ENCODE measurements around the gene PHPT1. TPM values are rescaled to one million over a fixed set of nuclear protein-coding genes. Genes with fewer than 3 reads are reported as not detected.

The PHPT1 gene
- total and polyA plus RNA-seq, 2 of the 8 experiments (the other 6 are each of a cell fraction or from before 2014, with no cell fraction given) = 109 to 226 TPM

DNA sequence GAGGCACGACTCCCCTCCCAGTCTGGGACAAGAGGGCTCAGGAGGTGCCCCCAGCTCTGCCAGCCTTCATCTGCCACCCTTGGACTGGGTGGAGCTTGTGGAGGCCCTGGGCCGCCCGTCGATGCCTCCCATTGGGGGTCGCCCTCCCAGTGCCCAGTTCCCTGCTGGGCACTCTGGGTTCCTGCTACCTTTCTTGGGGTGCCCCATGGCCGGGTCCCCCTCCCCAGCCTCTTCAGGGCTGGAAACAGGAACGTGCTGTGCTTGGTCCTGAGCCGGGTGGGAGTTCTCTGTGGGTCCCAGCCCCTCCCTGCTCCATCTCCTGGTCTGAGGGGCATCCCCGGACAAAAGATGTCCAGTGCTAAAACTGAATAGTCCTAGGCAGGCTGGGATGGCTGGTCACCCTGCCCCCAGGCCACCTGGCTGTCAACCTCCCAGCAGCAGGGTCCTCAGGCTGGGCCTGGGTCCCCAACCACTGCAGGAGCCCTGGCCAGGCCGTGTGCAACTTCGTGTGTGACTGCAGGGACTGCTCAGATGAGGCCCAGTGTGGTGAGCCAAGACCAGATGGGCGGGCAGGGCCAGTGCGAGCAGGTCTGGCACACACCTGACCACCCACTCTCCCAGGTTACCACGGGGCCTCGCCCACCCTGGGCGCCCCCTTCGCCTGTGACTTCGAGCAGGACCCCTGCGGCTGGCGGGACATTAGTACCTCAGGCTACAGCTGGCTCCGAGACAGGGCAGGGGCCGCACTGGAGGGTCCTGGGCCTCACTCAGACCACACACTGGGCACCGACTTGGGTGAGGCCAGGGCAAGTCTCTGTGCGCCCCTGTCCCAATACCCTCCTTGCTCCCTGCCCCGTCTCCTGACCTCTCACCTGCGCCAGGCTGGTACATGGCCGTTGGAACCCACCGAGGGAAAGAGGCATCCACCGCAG is 3.7 kb downstream of the PHPT1 start:
- TF ChIP-seq POLR2AphosphoS5 (IDR thresholded peaks at IDR 0.05; ENCODE audit: low read depth, low read length) (0 out of 2 replicates have a peak, but pooled peaks have one; percentile 17), BACH1 (IDR thresholded peaks at IDR 0.05; ENCODE audit: low read length) (no peak)
- Histone ChIP-seq H3K79me2 (ENCODE audit: control insufficient read depth in 1 of 2, insufficient read depth in 2 of 2, low read length in 2 of 2) (no peaks in the 10 kb centered on the region), H3K23me2 (ENCODE audit: low read depth, low read length) (peaks cover 6% of the 10 kb centered on the region), H3K27ac (ENCODE audit: low read depth, low read length) (no peak overlapping the region), H3K18ac (ENCODE audit: extremely low read depth, low read length) (no peak overlapping the region), H2AFZ (ENCODE audit: low read length) (no peak overlapping the region), H3K79me1 (ENCODE audit: low read depth, low read length) (no peaks in the 10 kb centered on the region; the same call in 1 of the 2 replicates), H3K4ac (replicated peaks; ENCODE audit: insufficient read length, low read depth, low read length) (no peak overlapping the region), H2AK5ac (ENCODE audit: low read depth, low read length) (no peak overlapping the region), H2BK15ac (ENCODE audit: low read length) (no peak overlapping the region), H3K4me3 (ENCODE audit: extremely low read depth in 1 of 4, insufficient read depth in 2 of 4, low read depth in 3 of 4, low read length in 4 of 4) (no peak overlapping the region), H4K5ac (ENCODE audit: insufficient read length, low read depth, low read length) (no peak overlapping the region), H3K27me3 (replicated peaks in 1 of 4; ENCODE audit: control insufficient read depth in 3 of 4, extremely low read depth in 1 of 4, insufficient read depth in 3 of 4, low read length in 3 of 4) (no peaks in the 10 kb centered on the region), H2BK120ac (replicated peaks; ENCODE audit: low read depth, low read length) (no peak overlapping the region), H4K91ac (replicated peaks; ENCODE audit: insufficient read length, low read length) (peak overlapping the region; percentile 9), H2BK5ac (ENCODE audit: low read depth, low read length) (no peak overlapping the region), H2BK12ac (ENCODE audit: low read depth, low read length) (no peak overlapping the region), H3K4me1 (replicated peaks in 1 of 4; ENCODE audit: control insufficient read depth in 3 of 4, insufficient read depth in 4 of 4, low read length in 3 of 4) (peaks cover 0 to 10% (median 3%) of the 10 kb centered on the region in 4 experiments; a peak in 5 of 7 replicates), H3K9me3 (ENCODE audit: insufficient read depth in 2 of 2, low read depth in 1 of 2, low read length in 1 of 2) (no peaks in the 10 kb centered on the region), H3K9ac (replicated peaks in 1 of 4; ENCODE audit: extremely low read depth in 1 of 4, low read depth in 3 of 4, low read length in 3 of 4) (no peak overlapping the region), H3K56ac (replicated peaks; ENCODE audit: insufficient read length, low read depth, low read length) (no peak overlapping the region), H4K20me1 (replicated peaks in 1 of 2; ENCODE audit: control insufficient read depth in 1 of 2, insufficient read depth in 2 of 2, low read length in 2 of 2) (peaks cover 7 to 12% of the 10 kb centered on the region in 2 experiments), H3K14ac (ENCODE audit: insufficient read length) (no peak overlapping the region), H3K36me3 (ENCODE audit: control insufficient read depth in 2 of 4, insufficient read depth in 4 of 4, low read length in 3 of 4) (peaks cover 0 to 7% (median 3%) of the 10 kb centered on the region in 4 experiments; a peak in 5 of 8 replicates), H3K4me2 (ENCODE audit: insufficient read depth in 1 of 2, low read depth in 2 of 2, low read length in 2 of 2) (no peak overlapping the region), H4K8ac (ENCODE audit: extremely low read depth, insufficient read depth, low read length) (0 out of 2 replicates have a peak overlapping the region, but pooled peaks have one; percentile 25), H3K23ac (ENCODE audit: insufficient read length) (no peak overlapping the region), H2BK20ac (ENCODE audit: low read length) (no peak overlapping the region)
- FAIRE-seq = no peak
- peak in 1 of 2 experiments; percentile 48 for DNase-seq (ENCODE audit: low read depth in 1 of 2, low spot score in 2 of 2)
- ChIA-PET POLR2A (ENCODE audit: partially characterized antibody) (interaction anchor here (0.8 to 16.2 kb wide), 5 partner anchors 9 to 34 kb away, joined by 4 to 248 read pairs (median 5); partner anchors contain the start of genes AJM1, EDF1 and TRAF2), CTCF (ENCODE audit: partially characterized antibody) (interaction anchor here (1.2 to 1.8 kb wide), 2 partner anchors 10 kb away, joined by 3 to 6 read pairs; partner anchors contain the start of gene AJM1)
- 89% methylated on average over 29 of the region's 29 CpGs; no CpG with 5 or more reads in 1 of the 2 experiments for WGBS, 2 experiments (ENCODE audit: extremely low coverage in 1 of 2, insufficient coverage in 1 of 2, insufficient read length in 1 of 2, insufficient replicate concordance in 2 of 2, low coverage in 1 of 2, low lambda C conversion rate in 2 of 2, missing lambda C conversion rate in 1 of 2)
